ENCODE data around the gene OTOF.

Gene OTOF

GRCh38 chr2:26455037-26455669, 22.8 kb downstream of the OTOF start:
- no peak overlapping the region for H3K4me3 ChIP-seq (ENCODE audit: low read length)
- H3K27me3 ChIP-seq (ENCODE audit: insufficient read depth, low read length), result no peaks in the 10 kb centered on the region
- H3K4me1 ChIP-seq (ENCODE audit: insufficient read depth, low read length), result peaks cover 18% of the 10 kb centered on the region
- H3K9me3 ChIP-seq (ENCODE audit: low read length), result no peaks in the 10 kb centered on the region
- no peak overlapping the region for H2AFZ ChIP-seq (ENCODE audit: low read depth, low read length)
- no peaks in the 10 kb centered on the region for H3K36me3 ChIP-seq (ENCODE audit: insufficient read depth, low read length)

GRCh38 chr2:26454561-26455001, 23.3 kb downstream of the OTOF start:
- H3K4me1 ChIP-seq (ENCODE audit: insufficient read depth, low read length), result peaks cover 18% of the 10 kb centered on the region
- H2AFZ ChIP-seq (ENCODE audit: low read depth, low read length), result no peak overlapping the region
- H3K9me3 ChIP-seq (ENCODE audit: low read length), result no peaks in the 10 kb centered on the region
- no peaks in the 10 kb centered on the region for H3K36me3 ChIP-seq (ENCODE audit: insufficient read depth, low read length)
- no peaks in the 10 kb centered on the region for H3K27me3 ChIP-seq (ENCODE audit: insufficient read depth, low read length)
- H3K4me3 ChIP-seq (ENCODE audit: low read length), result no peak overlapping the region

GRCh38 chr2:26453421-26454329, 24.2 kb downstream of the OTOF start:
- Histone ChIP-seq H3K4me1 (ENCODE audit: insufficient read depth, low read length) (peaks cover 18% of the 10 kb centered on the region), H3K4me3 (ENCODE audit: low read length) (no peak overlapping the region), H3K27me3 (ENCODE audit: insufficient read depth, low read length) (no peaks in the 10 kb centered on the region), H2AFZ (ENCODE audit: low read depth, low read length) (no peak overlapping the region), H3K36me3 (ENCODE audit: insufficient read depth, low read length) (no peaks in the 10 kb centered on the region), H3K9me3 (ENCODE audit: low read length) (no peaks in the 10 kb centered on the region)

GRCh38 chr2:26451700-26452099, 26.2 kb downstream of the OTOF start:
- Histone ChIP-seq H3K36me3 (ENCODE audit: insufficient read depth, low read length) (no peaks in the 10 kb centered on the region), H3K4me1 (ENCODE audit: insufficient read depth, low read length) (peaks cover 4% of the 10 kb centered on the region), H3K9me3 (ENCODE audit: low read length) (no peaks in the 10 kb centered on the region), H3K4me3 (ENCODE audit: low read length) (no peak overlapping the region), H3K27me3 (ENCODE audit: insufficient read depth, low read length) (no peaks in the 10 kb centered on the region), H2AFZ (ENCODE audit: low read depth, low read length) (no peak overlapping the region)

- H3K27me3 ChIP-seq (ENCODE audit: insufficient read depth, low read length), result no peaks in the 10 kb centered on the region
- no peak overlapping the region for H3K4me3 ChIP-seq (ENCODE audit: low read length)
- H3K4me1 ChIP-seq (ENCODE audit: insufficient read depth, low read length), result no peaks in the 10 kb centered on the region
- no peaks in the 10 kb centered on the region for H3K9me3 ChIP-seq (ENCODE audit: low read length)
- no peaks in the 10 kb centered on the region for H3K36me3 ChIP-seq (ENCODE audit: insufficient read depth, low read length)
- H2AFZ ChIP-seq (ENCODE audit: low read depth, low read length), result no peak overlapping the region
Observed at GRCh38 chr2:26450031-26450635, 27.8 kb downstream of the OTOF start.

- H3K4me3 ChIP-seq (ENCODE audit: low read length), result no peak overlapping the region
- H3K4me1 ChIP-seq (ENCODE audit: insufficient read depth, low read length), result no peaks in the 10 kb centered on the region
- H3K9me3 ChIP-seq (ENCODE audit: low read length), result no peaks in the 10 kb centered on the region
- H3K27me3 ChIP-seq (ENCODE audit: insufficient read depth, low read length), result no peaks in the 10 kb centered on the region
- no peak overlapping the region for H2AFZ ChIP-seq (ENCODE audit: low read depth, low read length)
- H3K36me3 ChIP-seq (ENCODE audit: insufficient read depth, low read length), result no peaks in the 10 kb centered on the region
Observed at GRCh38 chr2:26449278-26450030, 28.5 kb downstream of the OTOF start.

- Histone ChIP-seq H3K9me3 (ENCODE audit: low read length) (no peaks in the 10 kb centered on the region), H3K36me3 (ENCODE audit: insufficient read depth, low read length) (no peaks in the 10 kb centered on the region)
Observed at GRCh38 chr2:26448651-26449050, 29.3 kb downstream of the OTOF start.

GRCh38 chr2:26444236-26444635, 33.7 kb downstream of the OTOF start:
- no peak overlapping the region for H2AFZ ChIP-seq (ENCODE audit: low read depth, low read length)

More at GRCh38 chr2:26448651-26449050, 29.3 kb downstream of the OTOF start:
- Histone ChIP-seq H2AFZ (ENCODE audit: low read depth, low read length) (no peak overlapping the region), H3K4me3 (ENCODE audit: low read length) (no peak overlapping the region), H3K27me3 (ENCODE audit: insufficient read depth, low read length) (no peaks in the 10 kb centered on the region), H3K4me1 (ENCODE audit: insufficient read depth, low read length) (no peaks in the 10 kb centered on the region)

GRCh38 chr2:26442707-26443106, 35.2 kb downstream of the OTOF start:
- Histone ChIP-seq H2AFZ (ENCODE audit: low read depth, low read length) (no peak overlapping the region), H3K4me3 (ENCODE audit: low read length) (no peak overlapping the region), H3K36me3 (ENCODE audit: insufficient read depth, low read length) (no peaks in the 10 kb centered on the region), H3K27me3 (ENCODE audit: insufficient read depth, low read length) (no peaks in the 10 kb centered on the region), H3K4me1 (ENCODE audit: insufficient read depth, low read length) (peaks cover 3% of the 10 kb centered on the region), H3K9me3 (ENCODE audit: low read length) (no peaks in the 10 kb centered on the region)

More at GRCh38 chr2:26444236-26444635, 33.7 kb downstream of the OTOF start:
- no peak overlapping the region for H3K4me3 ChIP-seq (ENCODE audit: low read length)
- H3K27me3 ChIP-seq (ENCODE audit: insufficient read depth, low read length), result no peaks in the 10 kb centered on the region
- no peaks in the 10 kb centered on the region for H3K9me3 ChIP-seq (ENCODE audit: low read length)
- H3K4me1 ChIP-seq (ENCODE audit: insufficient read depth, low read length), result no peaks in the 10 kb centered on the region
- H3K36me3 ChIP-seq (ENCODE audit: insufficient read depth, low read length), result no peaks in the 10 kb centered on the region

- Histone ChIP-seq H3K9me3 (ENCODE audit: low read length) (no peaks in the 10 kb centered on the region), H3K4me1 (ENCODE audit: insufficient read depth, low read length) (peaks cover 3% of the 10 kb centered on the region), H2AFZ (ENCODE audit: low read depth, low read length) (no peak overlapping the region), H3K27me3 (ENCODE audit: insufficient read depth, low read length) (no peaks in the 10 kb centered on the region), H3K36me3 (ENCODE audit: insufficient read depth, low read length) (no peaks in the 10 kb centered on the region), H3K4me3 (ENCODE audit: low read length) (no peak overlapping the region)
Observed at GRCh38 chr2:26442301-26442700, 35.6 kb downstream of the OTOF start.

- peaks cover 3% of the 10 kb centered on the region for H3K4me1 ChIP-seq (ENCODE audit: insufficient read depth, low read length)
- no peaks in the 10 kb centered on the region for H3K27me3 ChIP-seq (ENCODE audit: insufficient read depth, low read length)
- no peaks in the 10 kb centered on the region for H3K36me3 ChIP-seq (ENCODE audit: insufficient read depth, low read length)
- no peak overlapping the region for H3K4me3 ChIP-seq (ENCODE audit: low read length)
- H2AFZ ChIP-seq (ENCODE audit: low read depth, low read length), result no peak overlapping the region
- H3K9me3 ChIP-seq (ENCODE audit: low read length), result no peaks in the 10 kb centered on the region
Observed at GRCh38 chr2:26438926-26439325, 39.0 kb downstream of the OTOF start.

- H3K4me3 ChIP-seq (ENCODE audit: low read length), result no peak overlapping the region
- peaks cover 3% of the 10 kb centered on the region for H3K4me1 ChIP-seq (ENCODE audit: insufficient read depth, low read length)
- H3K36me3 ChIP-seq (ENCODE audit: insufficient read depth, low read length), result no peaks in the 10 kb centered on the region
- H3K9me3 ChIP-seq (ENCODE audit: low read length), result no peaks in the 10 kb centered on the region
- no peak overlapping the region for H2AFZ ChIP-seq (ENCODE audit: low read depth, low read length)
- no peaks in the 10 kb centered on the region for H3K27me3 ChIP-seq (ENCODE audit: insufficient read depth, low read length)
Observed at GRCh38 chr2:26438526-26438925, 39.4 kb downstream of the OTOF start.

Data from neuron (in vitro differentiated cells).